Activated T-cell treated with anti-CD3 and anti-CD28 coated beads, Interleukin-2, amount 50 U/mL, for 24 hours (primary cell): ENCODE data around the gene ANAPC15.
A peak's percentile ranks its signal among the peaks of the same experiment; 100 is the strongest.

Source experiments
- DNase-seq: peaks from one replicate; pipeline ENCODE4 v3.0.0-alpha.2; 2020
- H3K27ac Mint-ChIP-seq: 2 replicates; pipeline ENCODE4 v1.8.0; 2020; ENCODE audit warnings: mild to moderate bottlenecking, mixed read lengths
- H3K27me3 Mint-ChIP-seq: 2 replicates; pipeline ENCODE4 v1.8.0; 2020; ENCODE audit warnings: mixed read lengths
- H3K36me3 Mint-ChIP-seq: 2 replicates; pipeline ENCODE4 v1.8.0; 2020; ENCODE audit warnings: low read depth, mixed read lengths
- H3K4me1 Mint-ChIP-seq: 2 replicates; pipeline ENCODE4 v1.8.0; 2020; ENCODE audit warnings: low read depth, mixed read lengths
- H3K4me3 Mint-ChIP-seq: 2 replicates; pipeline ENCODE4 v1.8.0; 2020; ENCODE audit warnings: mild to moderate bottlenecking, moderate library complexity, mixed read lengths
- H3K9me3 Mint-ChIP-seq: 2 replicates; pipeline ENCODE4 v1.8.0; 2020; ENCODE audit warnings: mixed read lengths

Gene ANAPC15

DNA sequence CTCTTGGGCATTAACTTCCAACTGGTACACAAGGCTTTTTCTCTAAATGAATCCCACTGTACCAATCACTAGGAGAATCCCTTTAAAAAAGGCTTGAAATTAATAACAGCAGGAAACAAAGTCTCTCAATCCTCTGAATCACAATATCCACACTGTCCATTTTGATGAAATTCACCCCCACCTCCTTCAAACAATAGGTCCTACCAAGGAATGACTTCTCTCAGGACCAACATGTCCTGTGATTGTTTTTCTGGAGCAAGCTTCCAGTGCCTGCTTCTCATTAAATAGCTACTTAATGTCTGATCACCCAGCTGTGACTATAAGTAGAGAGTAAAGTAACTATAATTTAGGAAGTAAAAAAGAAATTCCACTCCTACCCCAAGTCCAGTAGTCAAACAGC is 45.2 kb downstream of the ANAPC15 start:
- Mint-ChIP-seq H3K27me3 (no peaks in the 10 kb centered on the region), H3K4me1 (peaks cover 40% of the 10 kb centered on the region), H3K27ac (peak overlapping the region; percentile 45), H3K36me3 (peaks cover 61% of the 10 kb centered on the region), H3K4me3 (no peak overlapping the region), H3K9me3 (no peaks in the 10 kb centered on the region)
- DNase-seq, result no peak

DNA sequence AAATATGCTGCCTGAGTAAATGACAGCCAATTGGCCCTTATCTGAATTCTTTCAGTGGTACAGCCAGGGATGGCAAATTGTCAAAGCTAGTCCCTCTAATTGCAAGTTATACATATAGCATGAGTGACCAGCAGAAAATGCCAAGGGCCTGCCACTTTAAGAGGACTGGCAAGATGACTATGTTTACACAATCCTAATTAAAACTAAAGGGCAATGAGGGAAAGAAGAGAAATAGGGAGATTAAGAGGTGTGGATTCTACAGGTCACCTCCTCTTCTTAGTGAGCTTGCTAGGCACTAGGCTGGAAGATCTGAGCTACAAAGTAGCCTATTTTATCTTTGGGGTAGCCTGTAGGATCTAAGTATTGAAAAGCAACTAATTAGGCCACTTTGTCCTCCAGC is 45.6 kb downstream of the ANAPC15 start:
- peaks cover 36% of the 10 kb centered on the region for H3K4me1 Mint-ChIP-seq
- H3K36me3 Mint-ChIP-seq, result peaks cover 64% of the 10 kb centered on the region
- no peak for DNase-seq
- H3K4me3 Mint-ChIP-seq, result no peak overlapping the region
- no peak overlapping the region for H3K27ac Mint-ChIP-seq
- no peaks in the 10 kb centered on the region for H3K27me3 Mint-ChIP-seq
- H3K9me3 Mint-ChIP-seq, result no peaks in the 10 kb centered on the region

DNA sequence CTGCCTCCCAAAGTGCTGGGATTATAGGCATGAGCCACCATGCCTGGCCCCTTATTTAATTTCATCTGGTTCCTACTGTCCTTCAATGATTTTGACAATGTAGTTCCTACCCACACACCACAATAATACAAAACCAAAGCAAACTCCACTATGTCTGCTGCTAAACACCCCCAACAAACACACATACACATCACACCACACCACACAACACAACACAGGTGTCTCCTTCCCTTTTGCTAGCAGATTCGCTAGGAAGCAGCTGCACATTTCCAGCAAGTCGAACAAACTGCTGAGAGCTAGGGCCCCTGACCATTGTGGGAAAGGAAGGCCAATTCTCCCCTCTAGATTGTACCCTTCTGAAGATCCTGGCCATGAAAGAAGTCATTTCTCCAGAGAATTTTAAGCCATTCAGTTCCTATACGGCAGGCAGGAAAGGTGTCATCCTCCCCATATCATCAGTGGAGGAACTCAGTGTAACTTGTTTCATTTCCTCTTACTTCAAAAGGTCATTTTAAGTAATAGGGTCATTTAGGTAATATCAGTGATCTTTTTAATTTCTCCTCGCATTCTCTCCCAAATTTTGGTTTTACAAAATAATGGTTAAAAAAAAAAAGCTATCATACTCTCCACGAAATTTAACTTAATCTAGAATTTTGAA is 50.6 kb downstream of the ANAPC15 start:
- Mint-ChIP-seq H3K27ac (no peak overlapping the region), H3K4me3 (no peak overlapping the region)

More for the DNA sequence above, 50.6 kb downstream of the ANAPC15 start:
- H3K4me1 Mint-ChIP-seq, result no peaks in the 10 kb centered on the region
- DNase-seq, result no peak
- H3K9me3 Mint-ChIP-seq, result no peaks in the 10 kb centered on the region
- H3K36me3 Mint-ChIP-seq, result peaks cover 53% of the 10 kb centered on the region
- H3K27me3 Mint-ChIP-seq, result no peaks in the 10 kb centered on the region
